T-helper 17 cell (primary cell): Measurements from ENCODE around the gene CTLA4. TPM values are rescaled to one million over a fixed set of nuclear protein-coding genes. Genes with fewer than 3 reads are reported as not detected.

Source experiments
- ATAC-seq: fragments of 150-1000 bp; cut with Tn5 transposase; 2 replicates; pipeline ENCODE4 v1.10.0; 2021; ENCODE audit warnings: mild to moderate bottlenecking, moderate library complexity
- DNase-seq, 3 donors: peaks; one replicate each; pipeline versions ENCODE4 v3.0.0 to v3.0.0-alpha.2; 2020 to 2021
- H3K9me3 ChIP-seq: one replicate; pipeline ENCODE4 v1.7.0; 2013; ENCODE audit warnings: low read length, mild to moderate bottlenecking; ENCODE audit not compliant: control insufficient read depth, poor library complexity, severe bottlenecking
- H3K27ac Mint-ChIP-seq: one replicate; pipeline ENCODE4 v1.8.0; 2022; ENCODE audit warnings: mild to moderate bottlenecking, moderate library complexity, mixed read lengths
- H3K27me3 Mint-ChIP-seq: one replicate; pipeline ENCODE4 v1.8.0; 2022; ENCODE audit warnings: mixed read lengths
- H3K36me3 Mint-ChIP-seq: one replicate; pipeline ENCODE4 v1.8.0; 2022; ENCODE audit warnings: low read depth, mixed read lengths
- H3K4me1 Mint-ChIP-seq: one replicate; pipeline ENCODE4 v1.8.0; 2022; ENCODE audit warnings: mild to moderate bottlenecking, mixed read lengths
- H3K4me3 Mint-ChIP-seq: one replicate; pipeline ENCODE4 v1.8.0; 2022; ENCODE audit warnings: mild to moderate bottlenecking, moderate library complexity, mixed read lengths
- total RNA-seq, 4 donors: library from RNA in 2 of 4; stranded (reverse) in 2 of 4; gene quantifications; one replicate each; pipeline ENCODE4 v1.2.3 and lab custom pipeline; 2022 to 2026

The CTLA4 gene
- 100 to 1,000 TPM in 1 of 2 donors, 10 to 100 TPM in 1; 77.2 to 109 TPM for total RNA-seq
- total RNA-seq (lab: John Stamatoyannopoulos, UW): 106 to 138 reads per million in 2 donors

DNA sequence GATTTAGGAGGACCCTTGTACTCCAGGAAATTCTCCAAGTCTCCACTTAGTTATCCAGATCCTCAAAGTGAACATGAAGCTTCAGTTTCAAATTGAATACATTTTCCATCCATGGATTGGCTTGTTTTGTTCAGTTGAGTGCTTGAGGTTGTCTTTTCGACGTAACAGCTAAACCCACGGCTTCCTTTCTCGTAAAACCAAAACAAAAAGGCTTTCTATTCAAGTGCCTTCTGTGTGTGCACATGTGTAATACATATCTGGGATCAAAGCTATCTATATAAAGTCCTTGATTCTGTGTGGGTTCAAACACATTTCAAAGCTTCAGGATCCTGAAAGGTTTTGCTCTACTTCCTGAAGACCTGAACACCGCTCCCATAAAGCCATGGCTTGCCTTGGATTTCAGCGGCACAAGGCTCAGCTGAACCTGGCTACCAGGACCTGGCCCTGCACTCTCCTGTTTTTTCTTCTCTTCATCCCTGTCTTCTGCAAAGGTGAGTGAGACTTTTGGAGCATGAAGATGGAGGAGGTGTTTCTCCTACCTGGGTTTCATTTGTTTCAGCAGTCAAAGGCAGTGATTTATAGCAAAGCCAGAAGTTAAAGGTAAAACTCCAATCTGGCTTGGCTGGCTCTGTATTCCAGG, at the start of gene CTLA4:
Gene CTLA4 (plus strand): TSS at position 211 of the 640 bp plus-strand sequence. CDS start 172 bp downstream, at position 383.
- ATAC-seq (peak; percentile 62), DNase-seq (no peak)
- Mint-ChIP-seq H3K36me3 (peaks cover 16% of the 10 kb centered on the region), H3K4me1 (peaks cover 47% of the 10 kb centered on the region), H3K27ac (peak within 1 kb of the TSS; percentile 98), H3K27me3 (no peaks in the 10 kb centered on the region), H3K4me3 (peak within 1 kb of the TSS; percentile 88)
- H3K9me3 ChIP-seq: peaks cover 3% of the 10 kb centered on the region

DNA sequence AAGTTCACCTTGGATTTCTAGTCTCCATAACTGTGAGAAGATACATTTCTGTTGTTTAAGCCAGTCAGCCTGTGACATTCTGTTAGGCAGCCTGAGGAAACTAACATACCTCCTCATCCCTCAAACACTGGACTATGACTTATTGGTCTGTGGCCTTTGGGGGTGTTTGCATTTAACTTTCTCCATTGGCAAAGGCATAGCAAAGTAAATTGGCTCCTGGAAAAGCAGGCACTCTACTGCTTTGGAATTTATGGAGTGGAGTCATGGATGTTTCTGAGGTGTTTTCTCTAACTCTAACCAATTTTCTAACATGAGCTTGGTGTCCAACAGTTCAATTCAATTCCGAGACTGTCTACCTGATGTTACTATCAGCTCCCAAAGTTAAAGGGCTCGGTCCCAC, 48.9 kb upstream of the CTLA4 start:
- Mint-ChIP-seq H3K4me1 (peaks cover 8% of the 10 kb centered on the region), H3K4me3 (no peak overlapping the region), H3K27me3 (peaks cover under 1% of the 10 kb centered on the region), H3K36me3 (no peaks in the 10 kb centered on the region), H3K27ac (no peak overlapping the region)
- DNase-seq (no peak), ATAC-seq (no peak)
- no peaks in the 10 kb centered on the region for H3K9me3 ChIP-seq

DNA sequence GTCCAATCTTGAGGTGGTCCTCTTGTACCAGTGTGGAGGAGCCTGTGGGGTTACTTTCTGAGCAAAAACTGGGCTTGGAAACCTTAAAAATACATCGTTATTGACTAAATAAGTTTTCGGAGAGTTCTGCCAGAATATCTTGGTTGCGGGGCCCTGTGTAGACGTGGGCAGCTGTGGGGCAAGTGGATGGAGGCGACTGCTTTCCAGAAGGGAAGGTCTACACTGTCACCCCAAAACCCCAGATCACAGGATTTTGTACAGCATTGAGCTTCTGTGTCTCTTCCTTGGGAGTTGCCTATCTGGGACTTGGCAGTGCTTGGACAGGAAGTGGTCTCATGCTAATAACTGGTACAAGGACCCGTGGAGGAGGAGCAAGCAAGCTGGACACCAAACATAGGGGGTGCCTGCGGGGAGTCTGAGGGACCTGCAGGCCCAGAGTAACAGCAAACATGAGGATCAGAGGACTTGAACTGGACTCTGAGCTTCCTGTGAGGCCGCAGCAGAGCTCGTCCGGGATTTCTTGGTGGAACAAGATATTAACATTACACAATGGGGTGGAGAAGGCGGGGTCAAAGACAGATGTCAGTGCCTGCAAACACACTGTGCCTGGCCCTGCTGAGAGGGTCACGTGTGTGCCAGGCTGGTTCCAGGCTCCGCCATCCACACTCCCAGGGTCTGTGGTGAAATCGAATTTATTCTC, 48.0 kb upstream of the CTLA4 start:
- no peak for ATAC-seq
- DNase-seq: no peak
- no peaks in the 10 kb centered on the region for H3K9me3 ChIP-seq
- Mint-ChIP-seq H3K4me1 (peaks cover 11% of the 10 kb centered on the region), H3K27me3 (peaks cover 7% of the 10 kb centered on the region), H3K4me3 (no peak overlapping the region), H3K27ac (no peak overlapping the region), H3K36me3 (peaks cover 2% of the 10 kb centered on the region)

DNA sequence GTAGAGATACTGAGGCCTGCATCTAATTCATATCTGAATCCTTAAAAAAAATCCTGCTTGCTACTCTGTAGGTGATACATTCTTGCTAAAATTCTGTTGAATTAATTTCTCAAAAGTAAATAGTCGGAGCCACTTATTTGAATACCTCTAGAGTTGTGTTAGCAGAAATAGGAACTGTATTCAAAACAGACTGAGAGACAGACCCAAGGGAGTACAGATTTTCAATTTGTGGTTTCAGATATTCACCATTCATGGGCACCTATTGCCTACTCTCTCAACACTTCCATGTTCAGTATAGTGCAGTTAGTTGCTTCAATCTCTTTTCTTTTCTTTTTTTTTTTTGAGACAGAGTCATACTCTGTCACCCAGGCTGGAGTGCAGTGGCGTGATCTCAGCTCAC, 46.6 kb upstream of the CTLA4 start:
- H3K9me3 ChIP-seq: no peaks in the 10 kb centered on the region
- Mint-ChIP-seq H3K36me3 (peaks cover 2% of the 10 kb centered on the region), H3K27me3 (peaks cover 7% of the 10 kb centered on the region), H3K4me3 (no peak overlapping the region), H3K27ac (no peak overlapping the region), H3K4me1 (peaks cover 9% of the 10 kb centered on the region)
- DNase-seq (no peak), ATAC-seq (no peak)

DNA sequence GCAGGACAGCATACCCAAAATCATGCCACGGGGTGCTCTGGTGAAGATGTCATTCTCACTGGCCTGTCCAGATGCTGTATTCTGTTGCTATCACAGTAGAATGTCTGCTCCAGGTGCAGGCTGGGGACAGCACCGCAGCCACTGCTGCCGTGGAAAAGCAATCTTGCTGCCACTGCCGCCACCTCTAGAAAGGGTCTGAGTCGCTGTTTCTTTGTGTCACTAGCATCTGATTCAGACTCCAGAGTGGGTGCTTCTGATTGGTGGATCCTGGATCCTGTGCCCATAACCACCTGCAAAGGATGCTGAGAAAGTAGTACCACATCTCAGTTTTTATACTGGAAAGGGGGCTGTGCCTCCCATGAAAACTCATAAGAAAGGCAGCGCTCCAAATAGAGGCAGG, 45.3 kb upstream of the CTLA4 start:
- no peak overlapping the region for H3K27ac Mint-ChIP-seq
- no peaks in the 10 kb centered on the region for H3K9me3 ChIP-seq
- peaks cover 7% of the 10 kb centered on the region for H3K27me3 Mint-ChIP-seq
- peaks cover 9% of the 10 kb centered on the region for H3K4me1 Mint-ChIP-seq
- peaks cover 2% of the 10 kb centered on the region for H3K36me3 Mint-ChIP-seq
- ATAC-seq: no peak
- no peak overlapping the region for H3K4me3 Mint-ChIP-seq
- no peak for DNase-seq

DNA sequence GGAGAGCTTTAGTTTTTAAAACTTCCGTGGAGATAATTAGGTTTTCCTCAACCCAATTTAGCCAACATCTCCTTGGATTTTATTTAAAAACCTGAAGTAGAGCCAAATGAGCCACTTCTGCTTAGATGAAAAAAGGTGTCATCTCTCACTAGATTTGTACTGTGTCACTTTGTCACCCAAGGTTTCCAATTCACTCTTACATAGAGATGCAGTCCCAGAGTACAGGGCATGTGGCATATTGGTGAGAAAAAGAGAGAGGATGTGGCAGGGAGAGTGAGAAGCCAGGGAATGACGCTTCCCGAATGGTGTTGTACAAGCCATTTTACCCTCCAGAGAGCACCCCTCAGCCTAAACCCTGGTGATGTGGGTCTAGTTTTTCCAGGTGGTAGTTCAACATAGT, 44.4 kb upstream of the CTLA4 start:
- ATAC-seq (no peak), DNase-seq (no peak)
- no peak overlapping the region for H3K27ac Mint-ChIP-seq

DNA sequence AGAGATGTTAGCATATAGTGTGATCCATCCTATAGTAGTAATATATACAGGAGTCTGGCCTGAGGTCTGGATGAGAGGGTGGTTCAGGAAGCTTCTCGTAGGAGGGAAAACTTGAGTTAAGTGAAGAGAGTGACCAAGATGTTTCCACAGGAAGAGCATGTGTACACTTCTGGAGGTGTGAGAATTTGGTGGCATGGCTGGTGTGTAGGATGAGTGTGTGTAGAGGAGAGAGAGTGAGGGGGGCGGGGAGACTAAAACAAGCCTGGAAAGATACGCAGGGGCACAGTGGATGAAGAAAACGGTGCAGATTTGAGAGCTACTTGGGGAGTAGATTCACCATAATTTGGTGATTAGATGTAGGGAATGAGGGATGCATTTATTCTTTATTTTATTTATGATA, 43.5 kb upstream of the CTLA4 start:
- peaks cover 9% of the 10 kb centered on the region for H3K4me1 Mint-ChIP-seq
- H3K9me3 ChIP-seq: no peaks in the 10 kb centered on the region
- no peak for DNase-seq
- peak overlapping the region; percentile 3 for H3K4me3 Mint-ChIP-seq
- peaks cover 2% of the 10 kb centered on the region for H3K36me3 Mint-ChIP-seq
- no peak for ATAC-seq
- peaks cover 7% of the 10 kb centered on the region for H3K27me3 Mint-ChIP-seq
- peak overlapping the region; percentile 1 for H3K27ac Mint-ChIP-seq

More for the DNA sequence above, 44.4 kb upstream of the CTLA4 start:
- Mint-ChIP-seq H3K27me3 (peaks cover 7% of the 10 kb centered on the region), H3K36me3 (peaks cover 2% of the 10 kb centered on the region), H3K4me1 (peaks cover 9% of the 10 kb centered on the region), H3K4me3 (no peak overlapping the region)
- H3K9me3 ChIP-seq: no peaks in the 10 kb centered on the region

DNA sequence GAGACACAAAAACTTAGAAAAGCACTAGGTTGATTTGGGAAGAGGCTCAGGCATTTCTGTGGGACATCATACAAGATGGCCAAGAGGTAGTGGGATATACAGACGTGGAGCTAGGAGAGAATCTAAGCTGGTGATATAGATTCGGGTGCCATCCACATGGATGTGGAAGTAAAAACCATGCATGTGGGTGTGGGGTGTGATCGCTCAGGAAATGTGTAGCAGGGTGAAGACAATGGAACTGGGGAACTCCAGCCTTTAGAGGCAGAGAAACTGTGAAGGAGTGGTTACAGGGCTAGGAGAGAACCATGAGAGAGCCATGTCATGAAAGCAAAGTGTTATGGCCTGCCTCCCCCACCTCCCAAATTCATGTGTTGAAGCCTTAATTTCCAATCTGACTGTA, 43.0 kb upstream of the CTLA4 start:
- peaks cover 2% of the 10 kb centered on the region for H3K36me3 Mint-ChIP-seq
- no peak for ATAC-seq
- peak overlapping the region; percentile 1 for H3K27ac Mint-ChIP-seq

DNA sequence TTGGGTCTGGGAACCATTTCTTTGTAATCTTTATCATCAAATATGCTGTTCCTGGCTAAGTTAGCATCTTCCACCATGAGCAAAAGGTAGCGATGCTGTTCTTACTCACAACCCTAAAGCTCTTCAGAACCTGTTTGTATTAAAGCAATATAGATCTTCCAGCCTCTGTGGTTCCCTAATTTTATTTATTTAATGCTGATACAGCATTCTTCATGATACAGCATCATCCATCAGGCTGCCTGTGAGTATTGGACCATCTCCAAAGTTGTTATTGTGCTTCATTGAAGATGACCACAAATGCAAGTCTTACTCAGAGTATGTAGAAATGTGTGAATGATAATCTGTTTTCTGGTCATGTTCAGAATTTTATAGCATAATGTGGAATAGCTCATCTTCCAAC, 40.9 kb upstream of the CTLA4 start:
- no peak overlapping the region for H3K4me3 Mint-ChIP-seq
- ATAC-seq (no peak), DNase-seq (no peak)
- H3K9me3 ChIP-seq: no peaks in the 10 kb centered on the region
- no peak overlapping the region for H3K27ac Mint-ChIP-seq
- H3K4me1 Mint-ChIP-seq: peaks cover 20% of the 10 kb centered on the region
- H3K36me3 Mint-ChIP-seq: peaks cover 2% of the 10 kb centered on the region
- H3K27me3 Mint-ChIP-seq: peaks cover 7% of the 10 kb centered on the region

More for the DNA sequence above, 43.0 kb upstream of the CTLA4 start:
- Mint-ChIP-seq H3K27me3 (peaks cover 7% of the 10 kb centered on the region), H3K4me3 (no peak overlapping the region), H3K4me1 (peaks cover 10% of the 10 kb centered on the region)
- no peak for DNase-seq
- H3K9me3 ChIP-seq: no peaks in the 10 kb centered on the region

DNA sequence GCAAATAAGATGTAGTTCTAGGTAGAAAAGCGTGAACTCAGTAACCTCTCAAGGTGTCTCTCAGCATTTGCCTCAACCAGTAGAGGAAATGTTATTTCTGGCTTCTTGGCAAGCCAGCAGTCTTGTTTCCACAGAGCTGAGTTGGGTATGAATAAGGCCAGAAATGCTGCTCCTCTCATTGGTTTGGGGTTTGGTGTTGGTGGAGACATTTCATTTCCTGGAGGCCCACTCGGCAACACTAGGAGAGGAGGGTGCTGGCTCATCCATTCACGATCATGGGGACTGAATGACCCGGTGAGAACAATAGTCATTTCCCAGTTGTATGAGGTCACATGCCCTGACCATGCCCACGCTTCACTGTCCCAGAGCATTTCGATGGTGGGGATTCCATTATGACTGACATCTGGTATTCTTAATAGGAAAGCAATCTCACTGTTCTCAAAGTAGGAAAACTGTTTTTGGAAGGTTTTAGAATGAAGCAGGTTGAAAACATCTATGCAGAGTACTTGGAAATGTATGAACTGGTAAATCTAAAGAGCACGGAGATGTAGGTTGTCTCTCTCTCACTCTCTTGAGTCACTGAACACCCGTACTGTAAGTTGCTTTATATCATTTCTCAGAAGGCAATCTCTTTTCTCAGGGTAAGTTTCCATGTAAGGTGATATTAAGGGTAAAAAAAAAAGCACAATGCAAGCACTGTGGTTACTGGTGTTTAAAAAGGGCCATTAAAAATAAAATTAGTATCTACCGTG, 37.1 kb upstream of the CTLA4 start:
- Mint-ChIP-seq H3K27ac (peak overlapping the region; percentile 56), H3K4me1 (peaks cover 19% of the 10 kb centered on the region)
- ATAC-seq: peak; percentile 55

DNA sequence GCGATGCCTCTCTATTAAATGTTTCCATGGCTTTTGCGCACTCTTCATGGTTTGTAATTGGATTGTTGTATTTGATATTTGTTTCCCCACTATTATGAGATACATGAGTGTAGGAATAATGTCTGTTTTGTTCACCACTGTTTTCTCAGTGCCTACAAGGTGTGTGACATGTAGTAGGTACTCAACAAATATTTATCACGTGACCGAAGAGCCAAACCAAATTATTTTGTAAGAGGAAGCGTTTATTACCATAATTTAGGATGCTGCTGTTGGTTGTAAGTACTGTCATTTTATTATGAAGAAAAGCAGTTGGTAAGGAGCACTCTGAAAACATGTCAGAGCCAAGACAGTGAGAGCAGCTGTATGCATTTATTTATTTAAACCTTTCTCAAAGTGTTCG, 32.2 kb upstream of the CTLA4 start:
- no peak for DNase-seq
- H3K27ac Mint-ChIP-seq: peak overlapping the region; percentile 24

More for the DNA sequence above, 37.1 kb upstream of the CTLA4 start:
- H3K4me3 Mint-ChIP-seq: peak overlapping the region; percentile 57
- H3K27me3 Mint-ChIP-seq: no peaks in the 10 kb centered on the region
- DNase-seq: no peak
- no peaks in the 10 kb centered on the region for H3K36me3 Mint-ChIP-seq
- H3K9me3 ChIP-seq: no peaks in the 10 kb centered on the region

DNA sequence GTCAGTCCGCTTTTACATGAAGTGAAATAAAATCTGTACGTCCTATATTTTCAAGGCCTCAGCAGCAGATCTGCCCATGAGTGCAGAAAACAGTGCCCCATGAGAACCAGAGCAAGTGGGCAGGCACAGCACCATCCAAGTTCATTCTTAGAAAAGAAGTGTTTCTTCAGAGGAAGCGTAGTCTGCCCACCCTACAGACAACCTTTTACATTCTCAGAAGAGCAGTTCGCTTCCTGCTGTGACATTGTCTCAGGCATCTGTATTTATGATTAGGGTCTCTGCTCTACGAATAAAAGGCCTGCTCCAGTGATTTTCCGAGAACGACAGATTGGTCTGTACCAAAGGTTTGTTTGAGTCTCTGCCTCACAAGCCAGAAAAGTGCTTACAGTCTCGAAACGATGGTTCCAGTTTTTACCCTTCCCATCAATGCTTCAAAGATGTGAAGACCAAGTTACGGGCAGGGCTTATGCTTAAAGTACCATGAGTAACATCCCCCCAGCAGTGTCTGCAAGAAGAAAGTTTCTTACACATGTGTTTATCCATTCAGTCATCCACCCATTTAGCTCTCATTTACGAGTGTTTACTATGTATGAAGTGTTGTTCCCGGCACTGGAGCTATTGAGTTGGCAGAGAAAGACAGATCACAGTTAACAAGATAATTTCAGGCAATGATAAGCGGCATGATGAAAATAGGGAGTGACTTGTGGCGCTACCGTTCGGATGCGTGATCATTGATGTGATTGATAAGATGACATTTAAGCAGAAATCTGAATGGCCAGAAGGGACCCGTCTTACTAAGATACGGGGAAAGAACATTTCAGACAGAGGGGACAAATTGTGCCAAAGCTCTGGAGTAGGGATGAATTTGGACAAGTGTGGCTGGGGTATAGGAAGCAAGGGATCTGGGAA, 31.4 kb upstream of the CTLA4 start:
- peak overlapping the region; percentile 24 for H3K27ac Mint-ChIP-seq
- peak overlapping the region; percentile 64 for H3K4me3 Mint-ChIP-seq
- H3K27me3 Mint-ChIP-seq: peaks cover 7% of the 10 kb centered on the region
- no peaks in the 10 kb centered on the region for H3K9me3 ChIP-seq
- peaks cover 26% of the 10 kb centered on the region for H3K4me1 Mint-ChIP-seq
- H3K36me3 Mint-ChIP-seq: no peaks in the 10 kb centered on the region
- DNase-seq (no peak), ATAC-seq (peak; percentile 35)

More for the DNA sequence above, 32.2 kb upstream of the CTLA4 start:
- H3K36me3 Mint-ChIP-seq: no peaks in the 10 kb centered on the region
- H3K9me3 ChIP-seq: no peaks in the 10 kb centered on the region
- peaks cover 7% of the 10 kb centered on the region for H3K27me3 Mint-ChIP-seq
- H3K4me1 Mint-ChIP-seq: peaks cover 24% of the 10 kb centered on the region
- ATAC-seq: no peak
- peak overlapping the region; percentile 64 for H3K4me3 Mint-ChIP-seq
